Prostate gland (tissue), 2 donors: ENCODE results near the gene G6PD. TPM values are rescaled to one million over a fixed set of nuclear protein-coding genes. Genes with fewer than 3 reads are reported as not detected.
"Not testable (repeated sequence)": the region's sequence is repeated elsewhere in the genome, so short reads cannot be mapped to it uniquely, and the experiment has no call there.

Experiments used
- DNase-seq: peaks from one replicate; pipeline ENCODE4 v3.0.0-alpha.2; 2019; ENCODE audit warnings: low spot score
- H3K27ac ChIP-seq, 2 donors: fragments of 200-600 bp; sonication (generic); 2 replicates each; pipeline ENCODE4 v1.5.1; 2017 to 2019
- H3K27me3 ChIP-seq: fragments of 200-600 bp; sonication (generic); replicated peaks from 2 replicates; pipeline ENCODE4 v1.5.1; 2019; ENCODE audit not compliant: insufficient read depth
- H3K36me3 ChIP-seq, 2 donors: fragments of 200-600 bp; sonication (generic); 1 replicate in 1 of 2; 2 replicates in 1 of 2; pipeline versions ENCODE4 v1.5.1 to v1.8.1; 2017 to 2019
- H3K4me1 ChIP-seq: fragments of 200-600 bp; sonication (generic); replicated peaks from 2 replicates; pipeline ENCODE4 v1.5.1; 2019
- H3K4me3 ChIP-seq, 2 donors: fragments of 200-600 bp; sonication (generic); 2 replicates each; pipeline ENCODE4 v1.5.1; 2017 to 2019
- H3K9me3 ChIP-seq: fragments of 200-600 bp; sonication (generic); 2 replicates; pipeline ENCODE4 v1.5.1; 2017
- CTCF ChIP-seq, 4 experiments: fragments of 200-600 bp in 2 of 4; fragments of 450-650 bp in 2 of 4; sonication (generic) in 2 of 4; IDR thresholded peaks; 1 replicate in 3 of 4; 2 replicates in 1 of 4; pipeline ENCODE4 v1.5.1; 2016 to 2019; ENCODE audit warnings: antibody characterized with exemption in 4 of 4, mild to moderate bottlenecking in 2 of 4, moderate library complexity in 2 of 4
- POLR2A ChIP-seq: fragments of 450-650 bp; IDR thresholded peaks from one replicate; pipeline ENCODE4 v1.6.1; 2016; ENCODE audit warnings: antibody characterized with exemption, mild to moderate bottlenecking
- POLR2AphosphoS5 ChIP-seq: sonication (generic); formaldehyde crosslinking; IDR thresholded peaks from one replicate; pipeline ENCODE4 v1.6.1; 2017; ENCODE audit warnings: antibody characterized with exemption
- WGBS: methylation state at CpG from one replicate; pipeline ENCODE4 v1.1.5; 2018; 5-methylcytosine and 5-hydroxymethylcytosine counted together
- intact Hi-C: fragments of 100-400 bp; cut with DNase I; formaldehyde crosslinking; loops from one replicate; pipeline ENCODE4 v1.14.2; 2022
- total RNA-seq, 2 donors: library from RNA; depleted of rRNA; stranded (reverse); fragments of >200 nt; gene quantifications; one replicate each; pipeline ENCODE4 v1.1.0, GENCODE V29; 2016

Gene G6PD
- total RNA-seq, 2 donors from 2014 or later: 27.9 to 300 TPM

GRCh38 chrX:154541896-154542722, 4.5 kb downstream of the G6PD start:
- no peak overlapping the region for H3K4me3 ChIP-seq
- no peaks in the 10 kb centered on the region for H3K4me1 ChIP-seq
- intact Hi-C loops: no loop called here
- WGBS: 48% methylated on average over 10 of the region's 12 CpGs
- no peak for DNase-seq
- H3K27me3 ChIP-seq: no peaks in the 10 kb centered on the region
- H3K27ac ChIP-seq: peak overlapping the region; percentile 60 to 71
- H3K36me3 ChIP-seq: no peaks in the 10 kb centered on the region
- TF ChIP-seq CTCF (IDR thresholded peaks at IDR 0.05): no peak
- TF ChIP-seq POLR2AphosphoS5: no peak
- TF ChIP-seq POLR2A: no peak
- no peaks in the 10 kb centered on the region for H3K9me3 ChIP-seq

GRCh38 chrX:154541589-154541895, 5.1 kb downstream of the G6PD start:
- no CpG with 5 or more reads among the region's 5 CpGs for WGBS
- no peak overlapping the region for H3K4me3 ChIP-seq

GRCh38 chrX:154540897-154541535, 5.6 kb downstream of the G6PD start:
- Histone ChIP-seq H3K4me3 (no peak overlapping the region), H3K4me1 (no peaks in the 10 kb centered on the region), H3K9me3 (no peaks in the 10 kb centered on the region), H3K27ac (peak overlapping the region; percentile 60 to 71), H3K36me3 (no peaks in the 10 kb centered on the region), H3K27me3 (no peaks in the 10 kb centered on the region)
- intact Hi-C loops: no loop called here
- DNase-seq: peak; percentile 58
- 59% methylated on average over 15 of the region's 19 CpGs for WGBS
- TF ChIP-seq POLR2A: peak; percentile 17
- peak; percentile 53 for TF ChIP-seq POLR2AphosphoS5
- no peak for TF ChIP-seq CTCF (IDR thresholded peaks at IDR 0.05)

More at GRCh38 chrX:154541589-154541895, 5.1 kb downstream of the G6PD start:
- H3K27me3 ChIP-seq: no peaks in the 10 kb centered on the region
- no peak for TF ChIP-seq POLR2A
- no peak for TF ChIP-seq CTCF (IDR thresholded peaks at IDR 0.05)
- no peak for TF ChIP-seq POLR2AphosphoS5
- H3K4me1 ChIP-seq: no peaks in the 10 kb centered on the region
- H3K9me3 ChIP-seq: no peaks in the 10 kb centered on the region
- no peaks in the 10 kb centered on the region for H3K36me3 ChIP-seq
- peak overlapping the region; percentile 60 to 71 for H3K27ac ChIP-seq
- DNase-seq: no peak
- intact Hi-C loops: no loop called here

GRCh38 chrX:154540365-154540764, 6.3 kb downstream of the G6PD start:
- DNase-seq, H3K36me3 ChIP-seq, H3K4me3 ChIP-seq, H3K4me1 ChIP-seq, H3K9me3 ChIP-seq, intact Hi-C loops, H3K27me3 ChIP-seq: not testable (repeated sequence)
- peak overlapping the region in 1 of 2 donors; percentile 71 for H3K27ac ChIP-seq
- WGBS: 91% methylated on average over 7 of the region's 7 CpGs

GRCh38 chrX:154539077-154539476, 7.6 kb downstream of the G6PD start:
- Histone ChIP-seq H3K4me3 (no peak overlapping the region), H3K27me3 (no peaks in the 10 kb centered on the region), H3K4me1 (no peaks in the 10 kb centered on the region), H3K9me3 (no peaks in the 10 kb centered on the region), H3K36me3 (no peaks in the 10 kb centered on the region), H3K27ac (no peak overlapping the region)
- no peak for DNase-seq
- intact Hi-C loops: no loop called here
- WGBS: 86% methylated on average over 8 of the region's 8 CpGs
- TF ChIP-seq POLR2A (no peak), CTCF (IDR thresholded peaks at IDR 0.05) (no peak), POLR2AphosphoS5 (no peak)
